Muscle of back (tissue), 11 donors: ENCODE results near the gene OR1J2. TPM values are rescaled to one million over a fixed set of nuclear protein-coding genes. Genes with fewer than 3 reads are reported as not detected.

Source experiments
- DNase-seq, 3 donors: peaks; one replicate each; pipeline versions ENCODE4 v3.0.0 to v3.0.0-alpha.2; 2013
- polyA plus RNA-seq, 10 donors: library from polyadenylated mRNA; unstranded; fragments of 120-200 nt; gene quantifications; one replicate each; pipeline ENCODE4 v1.2.1, GENCODE V29; 2013; ENCODE audit not compliant: insufficient read length in 10 of 10

The OR1J2 gene
- polyA plus RNA-seq, 10 donors: not detected

DNA sequence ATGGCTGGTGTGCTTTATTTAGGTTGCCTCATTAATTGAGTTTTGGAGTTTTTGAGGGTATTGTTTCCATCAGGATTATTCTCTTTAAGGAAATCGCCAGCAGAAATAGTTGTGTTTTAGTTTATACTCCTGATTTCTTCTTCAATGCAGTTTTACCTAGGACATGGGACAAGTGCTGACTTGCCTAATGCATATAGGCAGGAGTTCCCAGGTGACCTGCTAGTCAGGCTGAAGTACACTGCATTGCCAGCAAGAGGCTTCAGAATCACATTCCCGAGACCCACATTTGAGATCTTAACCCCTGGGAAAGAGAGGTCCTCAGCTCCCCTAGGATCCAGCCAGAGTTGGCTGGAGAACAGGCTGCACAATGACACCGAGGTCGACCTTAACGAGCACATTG lies 40.8 kb downstream of the OR1J2 start:
- DNase-seq: no peak

GRCh38 chr9:122552812-122553211 lies 42.2 kb downstream of the OR1J2 start, which contains the start of gene OR1N2:
Gene OR1N2, plus strand, starts transcription at chr9:122553112. Its CDS starts 100 bp downstream, at chr9:122553212.
- DNase-seq: no peak

Other genes starting within 250 kb of the OR1J2 start
- gene RBM18, start 246.0 kb upstream of the OR1J2 start, polyA plus RNA-seq: 10 to 100 TPM; 23.2 to 37.0 (median 29.3) TPM
- gene MRRF, start 245.9 kb upstream of the OR1J2 start, polyA plus RNA-seq: 10 to 100 TPM; 21.6 to 40.8 (median 27.7) TPM
- 10 to 100 TPM in 1 of 10 donors, 1 to 10 TPM in 9; 2.9 to 14.3 (median 5.5) TPM for gene PTGS1, start 139.8 kb upstream of the OR1J2 start, polyA plus RNA-seq
- gene OR1J1, start 32.9 kb upstream of the OR1J2 start, polyA plus RNA-seq: not detected
- gene OR1J4, start 8.3 kb downstream of the OR1J2 start, polyA plus RNA-seq: not detected
- not detected for gene OR1N1, start 16.5 kb downstream of the OR1J2 start, polyA plus RNA-seq
- not detected for gene OR1N2, start 42.3 kb downstream of the OR1J2 start, polyA plus RNA-seq
- under 1 TPM in 8 of 10 donors, not detected in 2; 0.08 to 0.23 (median 0.13) TPM for gene OR1L8, start 72.6 kb downstream of the OR1J2 start, polyA plus RNA-seq
- not detected for gene OR1Q1, start 103.9 kb downstream of the OR1J2 start, polyA plus RNA-seq
- gene OR1B1, start 146.8 kb downstream of the OR1J2 start, polyA plus RNA-seq: not detected
- not detected for gene OR1L1, start 150.9 kb downstream of the OR1J2 start, polyA plus RNA-seq
- gene OR1L3, start 164.3 kb downstream of the OR1J2 start, polyA plus RNA-seq: not detected
- gene OR1L4, start 213.2 kb downstream of the OR1J2 start, polyA plus RNA-seq: not detected
- gene OR1L6, start 231.5 kb downstream of the OR1J2 start, polyA plus RNA-seq: not detected